ENCODE results near the gene DNAL4. TPM values are rescaled to one million over a fixed set of nuclear protein-coding genes. Genes with fewer than 3 reads are reported as not detected.

DNAL4 gene
- total RNA-seq, 1 donor from 2014 or later: 27.1 TPM

- Mint-ChIP-seq H3K4me3 (ENCODE audit: low read depth) (no peak overlapping the region), H3K36me3 (ENCODE audit: insufficient read depth) (peaks cover 5% of the 10 kb centered on the region), H3K4me1 (ENCODE audit: low read depth) (no peaks in the 10 kb centered on the region), H3K27me3 (no peaks in the 10 kb centered on the region), H3K27ac (no peak overlapping the region), H3K9me3 (ENCODE audit: low read depth) (no peaks in the 10 kb centered on the region)
- no peak for TF ChIP-seq CTCF (IDR thresholded peaks at IDR 0.05; ENCODE audit: unreplicated experiment)
- DNase-seq (ENCODE audit: low spot score, unreplicated experiment): no peak
These were observed 12.9 kb downstream of the DNAL4 start for GRCh38 chr22:38781033-38781432.

GRCh38 chr22:38777087-38777671, 16.8 kb downstream of the DNAL4 start:
- no peak for TF ChIP-seq CTCF (IDR thresholded peaks at IDR 0.05; ENCODE audit: unreplicated experiment)
- no peak overlapping the region for H3K27ac Mint-ChIP-seq
- no peaks in the 10 kb centered on the region for H3K27me3 Mint-ChIP-seq
- no peak overlapping the region for H3K4me3 Mint-ChIP-seq (ENCODE audit: low read depth)
- no peaks in the 10 kb centered on the region for H3K9me3 Mint-ChIP-seq (ENCODE audit: low read depth)
- no peak for DNase-seq (ENCODE audit: low spot score, unreplicated experiment)
- peaks cover 4% of the 10 kb centered on the region for H3K36me3 Mint-ChIP-seq (ENCODE audit: insufficient read depth)
- no peaks in the 10 kb centered on the region for H3K4me1 Mint-ChIP-seq (ENCODE audit: low read depth)

- Mint-ChIP-seq H3K4me1 (ENCODE audit: low read depth) (peaks cover 5% of the 10 kb centered on the region), H3K4me3 (ENCODE audit: low read depth) (no peak overlapping the region), H3K36me3 (ENCODE audit: insufficient read depth) (peaks cover 2% of the 10 kb centered on the region), H3K27ac (no peak overlapping the region), H3K27me3 (no peaks in the 10 kb centered on the region), H3K9me3 (ENCODE audit: low read depth) (no peaks in the 10 kb centered on the region)
- no peak for DNase-seq (ENCODE audit: low spot score, unreplicated experiment)
- TF ChIP-seq CTCF (IDR thresholded peaks at IDR 0.05; ENCODE audit: unreplicated experiment): no peak
These were observed 17.9 kb downstream of the DNAL4 start for GRCh38 chr22:38776086-38776485.

GRCh38 chr22:38775656-38776055, 18.3 kb downstream of the DNAL4 start:
- no peak for TF ChIP-seq CTCF (IDR thresholded peaks at IDR 0.05; ENCODE audit: unreplicated experiment)
- H3K36me3 Mint-ChIP-seq (ENCODE audit: insufficient read depth): peaks cover 2% of the 10 kb centered on the region
- no peak overlapping the region for H3K27ac Mint-ChIP-seq

GRCh38 chr22:38774496-38775166, 19.3 kb downstream of the DNAL4 start:
- H3K27ac Mint-ChIP-seq: no peak overlapping the region
- no peak for TF ChIP-seq CTCF (IDR thresholded peaks at IDR 0.05; ENCODE audit: unreplicated experiment)
- peaks cover 5% of the 10 kb centered on the region for H3K4me1 Mint-ChIP-seq (ENCODE audit: low read depth)
- no peak overlapping the region for H3K4me3 Mint-ChIP-seq (ENCODE audit: low read depth)
- DNase-seq (ENCODE audit: low spot score, unreplicated experiment): no peak
- peaks cover 2% of the 10 kb centered on the region for H3K36me3 Mint-ChIP-seq (ENCODE audit: insufficient read depth)
- H3K27me3 Mint-ChIP-seq: no peaks in the 10 kb centered on the region
- no peaks in the 10 kb centered on the region for H3K9me3 Mint-ChIP-seq (ENCODE audit: low read depth)

More at GRCh38 chr22:38775656-38776055, 18.3 kb downstream of the DNAL4 start:
- Mint-ChIP-seq H3K4me1 (ENCODE audit: low read depth) (peaks cover 5% of the 10 kb centered on the region), H3K27me3 (no peaks in the 10 kb centered on the region), H3K4me3 (ENCODE audit: low read depth) (no peak overlapping the region), H3K9me3 (ENCODE audit: low read depth) (no peaks in the 10 kb centered on the region)
- DNase-seq (ENCODE audit: low spot score, unreplicated experiment): no peak
